ENCODE results near the gene USP30. TPM values are rescaled to one million over a fixed set of nuclear protein-coding genes. Genes with fewer than 3 reads are reported as not detected.
"Not testable (repeated sequence)": the region's sequence is repeated elsewhere in the genome, so short reads cannot be mapped to it uniquely, and the experiment has no call there.

Gene USP30
- total RNA-seq, 3 donors from 2014 or later: 22.2 to 28.5 (median 24.7) TPM

DNA sequence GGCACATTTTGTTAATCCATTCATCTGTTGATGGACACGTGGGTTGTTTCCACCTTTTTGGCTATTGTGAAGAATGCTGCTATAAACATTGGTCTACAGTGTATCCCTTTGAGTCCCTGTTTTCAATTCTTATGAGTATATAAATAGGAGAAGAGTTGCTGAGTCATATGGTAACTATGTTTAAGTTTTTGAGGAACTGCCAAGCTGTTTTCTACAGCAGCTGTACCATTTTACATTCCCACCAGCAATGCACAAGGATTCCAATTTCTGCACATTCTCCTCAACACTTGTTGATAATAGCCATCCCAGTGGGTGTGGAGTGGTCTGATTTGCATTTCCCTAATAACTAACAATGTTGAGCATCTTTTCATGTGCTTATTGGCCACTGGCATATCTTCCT is 24.6 kb upstream of the USP30 start:
- Histone ChIP-seq H3K9me3 (no peaks in the 10 kb centered on the region), H3K27me3 (peaks cover 0 to 4% of the 10 kb centered on the region in 2 donors), H3K27ac (no peak overlapping the region), H3K36me3 (no peaks in the 10 kb centered on the region), H3K4me1 (no peaks in the 10 kb centered on the region), H3K4me3 (no peak overlapping the region)
- TF ChIP-seq POLR2AphosphoS5 (IDR thresholded peaks at IDR 0.05) (no peak), POLR2A (IDR thresholded peaks at IDR 0.05) (no peak)
- TF ChIP-seq, protein P1, sequence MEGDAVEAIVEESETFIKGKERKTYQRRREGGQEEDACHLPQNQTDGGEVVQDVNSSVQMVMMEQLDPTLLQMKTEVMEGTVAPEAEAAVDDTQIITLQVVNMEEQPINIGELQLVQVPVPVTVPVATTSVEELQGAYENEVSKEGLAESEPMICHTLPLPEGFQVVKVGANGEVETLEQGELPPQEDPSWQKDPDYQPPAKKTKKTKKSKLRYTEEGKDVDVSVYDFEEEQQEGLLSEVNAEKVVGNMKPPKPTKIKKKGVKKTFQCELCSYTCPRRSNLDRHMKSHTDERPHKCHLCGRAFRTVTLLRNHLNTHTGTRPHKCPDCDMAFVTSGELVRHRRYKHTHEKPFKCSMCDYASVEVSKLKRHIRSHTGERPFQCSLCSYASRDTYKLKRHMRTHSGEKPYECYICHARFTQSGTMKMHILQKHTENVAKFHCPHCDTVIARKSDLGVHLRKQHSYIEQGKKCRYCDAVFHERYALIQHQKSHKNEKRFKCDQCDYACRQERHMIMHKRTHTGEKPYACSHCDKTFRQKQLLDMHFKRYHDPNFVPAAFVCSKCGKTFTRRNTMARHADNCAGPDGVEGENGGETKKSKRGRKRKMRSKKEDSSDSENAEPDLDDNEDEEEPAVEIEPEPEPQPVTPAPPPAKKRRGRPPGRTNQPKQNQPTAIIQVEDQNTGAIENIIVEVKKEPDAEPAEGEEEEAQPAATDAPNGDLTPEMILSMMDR (IDR thresholded peaks at IDR 0.05): no peak
- DNase-seq (ENCODE audit: low spot score in 2 of 2): no peak
- intact Hi-C loops (cut with DNase I; ENCODE audit: low total_unique reads): no loop called here

DNA sequence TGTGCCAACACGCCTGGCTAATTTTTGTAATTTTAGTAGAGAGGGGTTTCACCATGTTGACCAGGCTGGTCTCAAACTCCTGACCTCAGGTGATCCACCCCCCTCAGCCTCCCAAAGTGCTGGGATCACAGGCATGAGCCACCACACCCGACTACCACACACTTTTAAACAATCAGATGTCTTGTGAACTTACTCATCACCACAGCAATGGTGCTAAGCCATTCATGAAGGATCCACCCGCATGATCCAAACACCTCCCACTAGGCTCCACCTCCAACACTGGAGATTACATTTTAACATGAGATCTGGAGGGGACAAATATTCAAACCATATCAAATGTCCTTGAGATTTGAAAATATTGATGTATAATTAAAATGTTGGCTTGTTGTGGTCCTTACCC is 23.8 kb upstream of the USP30 start:
- H3K27ac ChIP-seq; H3K36me3 ChIP-seq; H3K9me3 ChIP-seq; DNase-seq (ENCODE audit: low spot score in 2 of 2); H3K4me1 ChIP-seq; H3K4me3 ChIP-seq; intact Hi-C loops (cut with DNase I; ENCODE audit: low total_unique reads); H3K27me3 ChIP-seq: not testable (repeated sequence)

GRCh38 chr12:109029411-109029810 is 23.0 kb upstream of the USP30 start:
- no peaks in the 10 kb centered on the region for H3K36me3 ChIP-seq
- no peak overlapping the region for H3K27ac ChIP-seq
- H3K9me3 ChIP-seq: no peaks in the 10 kb centered on the region
- no peak overlapping the region for H3K4me3 ChIP-seq
- H3K4me1 ChIP-seq: no peaks in the 10 kb centered on the region
- intact Hi-C loops (cut with DNase I; ENCODE audit: low total_unique reads): no loop called here
- H3K27me3 ChIP-seq: peaks cover 0 to 4% of the 10 kb centered on the region in 2 donors
- DNase-seq (ENCODE audit: low spot score in 2 of 2): no peak
- TF ChIP-seq, protein P1 (IDR thresholded peaks at IDR 0.05): no peak
- no peak for TF ChIP-seq POLR2A (IDR thresholded peaks at IDR 0.05)
- no peak for TF ChIP-seq POLR2AphosphoS5 (IDR thresholded peaks at IDR 0.05)

DNA sequence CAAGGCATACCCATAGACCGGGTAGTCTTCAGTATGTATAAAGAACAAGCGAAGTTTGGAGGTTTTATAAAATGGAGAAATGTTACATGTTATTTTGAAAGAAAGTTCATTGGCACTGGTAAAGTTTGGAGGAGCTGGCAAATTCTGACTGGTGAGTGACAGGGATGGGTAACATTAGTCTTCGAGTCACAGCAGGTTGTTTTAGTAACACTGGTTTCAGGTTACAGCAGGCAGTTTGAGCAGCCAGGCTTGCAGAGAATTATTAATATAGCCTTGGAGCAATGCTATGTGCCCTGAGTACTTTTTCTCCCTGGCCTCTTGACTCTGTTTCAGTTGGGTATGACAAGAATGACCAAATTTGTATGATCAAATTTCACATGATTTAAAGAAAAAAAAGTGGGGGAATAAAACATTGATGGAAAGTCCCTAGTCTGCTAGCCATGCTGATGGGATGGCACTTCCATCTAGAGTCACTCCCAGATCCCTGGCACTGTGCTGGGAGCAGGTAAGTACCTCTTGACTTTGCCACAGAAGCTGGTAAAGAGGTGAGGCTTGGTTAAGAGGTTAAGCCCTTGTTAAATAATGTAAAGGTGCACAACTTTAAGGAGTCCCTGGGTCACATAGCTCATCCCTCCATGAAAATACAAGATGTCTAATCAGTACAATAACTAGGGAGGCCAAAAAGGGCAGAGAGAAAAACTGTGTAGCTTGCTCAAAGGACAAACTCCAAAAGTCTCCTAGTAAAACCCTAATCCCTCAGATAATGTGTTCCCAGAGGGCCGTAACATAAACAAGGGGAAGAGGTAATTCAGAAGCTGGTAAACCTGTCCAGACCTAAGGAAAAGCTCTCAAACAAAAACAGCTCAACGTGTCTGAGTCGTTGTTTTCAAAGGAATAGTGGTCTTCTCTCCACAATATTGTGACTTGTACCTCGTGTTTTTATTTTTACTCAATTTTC is 18.9 kb upstream of the USP30 start:
- intact Hi-C loops (cut with DNase I; ENCODE audit: low total_unique reads): no loop called here
- DNase-seq (ENCODE audit: low spot score in 2 of 2): no peak
- no peak for TF ChIP-seq POLR2AphosphoS5 (IDR thresholded peaks at IDR 0.05)
- TF ChIP-seq POLR2A (IDR thresholded peaks at IDR 0.05): no peak
- TF ChIP-seq, protein P1 (IDR thresholded peaks at IDR 0.05): no peak
- Histone ChIP-seq H3K9me3 (peaks cover 0 to 20% of the 10 kb centered on the region in 2 donors), H3K27ac (no peak overlapping the region), H3K4me3 (no peak overlapping the region), H3K4me1 (no peaks in the 10 kb centered on the region), H3K27me3 (peaks cover 0 to 4% of the 10 kb centered on the region in 2 donors), H3K36me3 (no peaks in the 10 kb centered on the region)

DNA sequence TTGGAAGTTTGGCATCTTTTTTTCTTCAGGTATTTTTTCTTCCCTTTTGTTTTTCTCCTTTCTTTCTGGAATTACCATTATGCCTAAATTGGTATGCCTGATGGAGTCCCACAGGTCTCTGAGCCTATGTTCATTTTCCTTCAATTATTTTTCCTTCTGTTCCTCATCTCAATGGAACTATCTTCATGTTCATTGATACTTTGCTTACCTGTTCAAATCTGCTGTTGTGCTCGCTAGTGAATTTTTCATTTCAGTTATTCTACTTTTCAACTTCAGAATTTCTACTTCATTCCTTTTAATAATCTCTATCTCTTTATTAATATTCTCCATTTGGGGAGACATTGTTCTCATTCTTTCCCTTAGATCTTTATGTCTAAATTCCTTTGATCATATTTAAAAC is 15.4 kb upstream of the USP30 start:
- H3K9me3 ChIP-seq: peaks cover 0 to 27% of the 10 kb centered on the region in 2 donors
- intact Hi-C loops (cut with DNase I; ENCODE audit: low total_unique reads): no loop called here
- TF ChIP-seq, protein P1 (IDR thresholded peaks at IDR 0.05): no peak
- TF ChIP-seq POLR2A (IDR thresholded peaks at IDR 0.05) (no peak), POLR2AphosphoS5 (IDR thresholded peaks at IDR 0.05) (no peak)
- H3K27me3 ChIP-seq: peaks cover 0 to 5% of the 10 kb centered on the region in 2 donors
- H3K27ac ChIP-seq: no peak overlapping the region
- no peaks in the 10 kb centered on the region for H3K36me3 ChIP-seq
- no peak overlapping the region for H3K4me3 ChIP-seq
- H3K4me1 ChIP-seq: no peaks in the 10 kb centered on the region
- DNase-seq (ENCODE audit: low spot score in 2 of 2): no peak

All from breast epithelium (tissue), 4 donors.